ENCODE results near the gene TM6SF1.

TM6SF1 gene

DNA sequence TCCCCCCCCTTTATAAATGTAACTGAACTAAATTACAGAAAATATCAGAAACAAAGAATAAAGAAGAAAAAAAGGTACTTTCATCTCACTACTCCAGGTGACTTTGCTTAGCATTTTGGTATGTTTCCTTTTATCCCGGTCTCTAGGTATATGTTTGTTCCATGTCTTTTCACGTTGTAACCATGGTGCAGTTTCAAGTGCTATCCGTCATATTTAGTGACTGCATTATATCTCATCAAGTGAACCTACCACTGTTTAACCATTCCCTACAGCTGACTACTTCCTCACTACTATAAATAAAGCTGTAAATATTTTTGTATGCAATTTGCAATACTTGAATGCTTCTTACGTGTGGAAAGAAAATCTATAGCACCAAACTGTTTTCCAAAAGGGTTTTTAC, 42.6 kb upstream of the TM6SF1 start:
- no peaks in the 10 kb centered on the region for H3K36me3 ChIP-seq (ENCODE audit: control insufficient read depth, insufficient read depth, low read length)
- no CpG with 5 or more reads among the region's 4 CpGs for WGBS (ENCODE audit: extremely low coverage, insufficient coverage, low lambda C conversion rate)
- H2AK5ac ChIP-seq (ENCODE audit: low read length), result no peak overlapping the region
- no peak overlapping the region for H3K4me3 ChIP-seq (ENCODE audit: low read length)
- H3K56ac ChIP-seq (ENCODE audit: low read length), result no peak overlapping the region
- peaks cover 13% of the 10 kb centered on the region for H3K79me1 ChIP-seq (ENCODE audit: low read length)
- no peak overlapping the region for H4K8ac ChIP-seq (ENCODE audit: low read depth, low read length)
- no peaks in the 10 kb centered on the region for H3K27me3 ChIP-seq (ENCODE audit: insufficient read depth, low read length, poor library complexity)
- H3K23ac ChIP-seq (ENCODE audit: low read length), result no peak overlapping the region
- no peak overlapping the region for H2BK15ac ChIP-seq (replicated peaks; ENCODE audit: low read depth)
- no peak overlapping the region for H4K5ac ChIP-seq (ENCODE audit: low read length)
- no peak overlapping the region for H3K4ac ChIP-seq (ENCODE audit: low read depth, low read length)
- H3K79me2 ChIP-seq (ENCODE audit: control insufficient read depth, insufficient read depth, low read length), result peaks cover 51% of the 10 kb centered on the region
- H2BK5ac ChIP-seq (ENCODE audit: low read length), result no peak overlapping the region
- H3K4me1 ChIP-seq (ENCODE audit: control insufficient read depth, low read depth, low read length), result peaks cover 7% of the 10 kb centered on the region
- no peak overlapping the region for H3K18ac ChIP-seq (ENCODE audit: low read length)
- DNase-seq, result no peak
- H3K9ac ChIP-seq (ENCODE audit: low read length), result no peak overlapping the region
- H3K27ac ChIP-seq (ENCODE audit: low read depth, low read length), result no peak overlapping the region
- no peak overlapping the region for H3K4me2 ChIP-seq (ENCODE audit: low read length)
- H2BK120ac ChIP-seq (ENCODE audit: low read depth, low read length), result no peak overlapping the region

DNA sequence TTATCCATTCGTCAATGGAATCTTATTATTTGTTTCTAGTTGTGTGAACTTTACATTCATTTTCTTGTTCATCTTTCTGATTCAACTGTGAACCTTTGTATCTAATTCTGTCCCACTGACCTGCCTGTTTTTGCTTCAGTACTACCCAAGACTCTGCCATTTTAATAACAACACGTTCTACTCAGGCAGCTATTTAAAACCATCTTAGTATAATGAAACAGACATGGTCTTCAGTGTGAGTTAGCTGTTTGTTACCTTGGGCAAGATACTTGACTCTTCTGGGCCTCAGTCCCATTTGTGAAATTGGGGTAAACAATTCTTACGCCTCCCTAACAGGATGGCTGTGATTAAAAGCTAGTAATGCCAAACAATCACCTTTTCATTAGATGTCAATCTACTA, 42.0 kb upstream of the TM6SF1 start:
- H3K27ac ChIP-seq (ENCODE audit: low read depth, low read length), result no peak overlapping the region
- no CpG with 5 or more reads among the region's 3 CpGs for WGBS (ENCODE audit: extremely low coverage, insufficient coverage, low lambda C conversion rate)

DNA sequence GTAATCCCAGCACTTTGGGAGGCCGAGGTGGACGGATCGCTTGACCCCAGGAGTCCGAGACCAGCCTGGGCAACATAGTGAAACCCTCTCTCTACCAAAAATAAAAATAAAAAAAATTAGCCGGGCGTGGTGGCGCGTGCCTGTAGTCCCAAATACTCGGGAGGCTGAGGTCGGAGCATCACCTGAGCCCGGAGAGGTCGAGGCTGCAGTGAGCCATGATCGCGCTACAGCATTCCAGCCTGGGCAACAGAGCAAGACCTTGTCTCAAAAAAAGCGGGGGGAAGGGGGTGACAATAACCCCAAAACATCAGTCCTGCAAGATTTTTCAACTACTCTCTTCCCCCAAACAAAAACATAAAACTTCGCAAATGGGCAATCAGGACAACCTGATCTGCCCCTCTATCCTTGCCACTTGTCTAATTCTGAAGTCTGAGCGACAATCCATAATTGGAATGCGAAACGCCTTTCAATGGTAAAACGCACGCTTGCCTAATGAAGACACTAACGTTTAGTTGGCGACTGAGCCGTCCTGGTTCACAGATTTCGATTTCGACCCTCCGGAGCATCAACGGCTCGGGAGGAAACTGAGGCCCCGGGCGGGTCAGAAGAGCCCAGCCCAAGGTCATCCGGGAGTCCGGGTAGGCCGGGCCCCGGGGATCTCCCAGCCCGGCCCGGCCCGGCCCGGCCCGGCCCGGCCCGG, 41.3 kb upstream of the TM6SF1 start:
- Histone ChIP-seq H3K4me3 (ENCODE audit: low read length) (peak overlapping the region; percentile 97), H3K27ac (ENCODE audit: low read depth, low read length) (peak overlapping the region; percentile 64), H3K79me1 (ENCODE audit: low read length) (peaks cover 10% of the 10 kb centered on the region), H3K18ac (ENCODE audit: low read length) (peak overlapping the region; percentile 65), H4K8ac (ENCODE audit: low read depth, low read length) (no peak overlapping the region), H3K23ac (ENCODE audit: low read length) (no peak overlapping the region), H4K5ac (ENCODE audit: low read length) (no peak overlapping the region), H3K56ac (ENCODE audit: low read length) (peak overlapping the region; percentile 97), H3K4me2 (ENCODE audit: low read length) (peak overlapping the region; percentile 84), H3K4me1 (ENCODE audit: control insufficient read depth, low read depth, low read length) (peaks cover 7% of the 10 kb centered on the region), H2BK120ac (ENCODE audit: low read depth, low read length) (no peak overlapping the region), H2BK5ac (ENCODE audit: low read length) (no peak overlapping the region), H3K79me2 (ENCODE audit: control insufficient read depth, insufficient read depth, low read length) (peaks cover 47% of the 10 kb centered on the region), H3K9ac (ENCODE audit: low read length) (peak overlapping the region; percentile 96), H3K36me3 (ENCODE audit: control insufficient read depth, insufficient read depth, low read length) (no peaks in the 10 kb centered on the region), H2BK15ac (replicated peaks; ENCODE audit: low read depth) (no peak overlapping the region), H3K4ac (ENCODE audit: low read depth, low read length) (peak overlapping the region; percentile 98), H3K27me3 (ENCODE audit: insufficient read depth, low read length, poor library complexity) (no peaks in the 10 kb centered on the region), H2AK5ac (ENCODE audit: low read length) (no peak overlapping the region)
- no CpG with 5 or more reads among the region's 42 CpGs for WGBS (ENCODE audit: extremely low coverage, insufficient coverage, low lambda C conversion rate)
- DNase-seq, result no peak

More for the DNA sequence above, 42.0 kb upstream of the TM6SF1 start:
- H3K27me3 ChIP-seq (ENCODE audit: insufficient read depth, low read length, poor library complexity), result no peaks in the 10 kb centered on the region
- no peak overlapping the region for H2BK5ac ChIP-seq (ENCODE audit: low read length)
- peaks cover 13% of the 10 kb centered on the region for H3K79me1 ChIP-seq (ENCODE audit: low read length)
- H4K5ac ChIP-seq (ENCODE audit: low read length), result no peak overlapping the region
- no peaks in the 10 kb centered on the region for H3K36me3 ChIP-seq (ENCODE audit: control insufficient read depth, insufficient read depth, low read length)
- H3K4ac ChIP-seq (ENCODE audit: low read depth, low read length), result no peak overlapping the region
- peak overlapping the region; percentile 54 for H3K56ac ChIP-seq (ENCODE audit: low read length)
- H4K8ac ChIP-seq (ENCODE audit: low read depth, low read length), result no peak overlapping the region
- H3K79me2 ChIP-seq (ENCODE audit: control insufficient read depth, insufficient read depth, low read length), result peaks cover 51% of the 10 kb centered on the region
- no peak overlapping the region for H2BK120ac ChIP-seq (ENCODE audit: low read depth, low read length)
- H3K23ac ChIP-seq (ENCODE audit: low read length), result no peak overlapping the region
- no peak for DNase-seq
- H3K4me3 ChIP-seq (ENCODE audit: low read length), result peak overlapping the region; percentile 34
- H3K18ac ChIP-seq (ENCODE audit: low read length), result no peak overlapping the region
- H3K4me2 ChIP-seq (ENCODE audit: low read length), result peak overlapping the region; percentile 72
- no peak overlapping the region for H2BK15ac ChIP-seq (replicated peaks; ENCODE audit: low read depth)
- H2AK5ac ChIP-seq (ENCODE audit: low read length), result no peak overlapping the region
- H3K4me1 ChIP-seq (ENCODE audit: control insufficient read depth, low read depth, low read length), result peaks cover 7% of the 10 kb centered on the region
- peak overlapping the region; percentile 96 for H3K9ac ChIP-seq (ENCODE audit: low read length)

DNA sequence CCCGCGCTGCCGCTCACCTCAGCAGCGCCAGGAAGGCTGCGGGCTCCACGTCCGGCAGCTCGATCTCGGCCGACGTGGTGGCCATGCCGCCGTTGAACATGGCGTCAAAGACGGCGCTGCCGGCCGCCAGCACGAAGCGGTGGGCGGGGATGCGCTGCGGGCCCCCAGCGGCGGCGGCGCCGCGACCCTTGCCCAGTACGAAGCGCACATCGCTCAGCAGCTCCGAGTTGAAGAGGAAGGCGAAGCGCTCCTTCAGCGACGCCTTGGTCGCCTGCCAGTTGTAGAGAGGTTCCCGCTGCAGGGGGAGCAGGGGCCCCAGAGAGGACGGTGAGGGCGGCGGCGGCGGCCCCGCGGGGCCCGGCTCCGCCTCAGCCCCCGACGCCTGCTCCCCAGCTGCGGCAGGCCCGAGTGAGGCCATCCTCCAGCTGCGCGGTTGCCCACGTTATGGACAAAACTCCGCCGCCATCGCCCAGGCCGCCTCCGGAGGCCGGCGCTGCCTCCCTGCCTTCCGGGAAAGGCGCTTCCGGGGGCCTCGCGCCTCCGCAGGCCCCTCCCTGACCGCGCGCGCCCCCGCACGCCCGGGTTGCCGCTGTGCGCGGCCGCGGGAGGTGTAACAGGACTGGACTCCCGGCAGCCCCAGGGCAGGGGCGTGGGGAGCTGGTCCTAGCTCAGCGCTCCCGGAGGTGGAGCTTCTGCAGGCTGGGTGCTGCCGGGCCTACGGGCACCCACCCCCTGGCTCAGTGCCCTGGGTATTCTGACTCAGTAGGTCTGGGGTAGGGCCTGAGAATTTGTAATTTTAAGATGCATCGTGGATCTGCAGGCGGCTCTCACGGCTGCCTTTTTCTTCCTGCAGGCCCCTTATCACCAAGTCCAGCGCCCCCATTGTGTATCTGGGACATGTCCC, 40.5 kb upstream of the TM6SF1 start, which contains the start of gene BTBD1:
TSS of gene BTBD1 (minus strand) at position 519 of the 904 bp plus-strand sequence. CDS start at position 418, 101 bp downstream.
- no peak within 1 kb of the TSS for H4K5ac ChIP-seq (ENCODE audit: low read length)
- H2AK5ac ChIP-seq (ENCODE audit: low read length), result no peak within 1 kb of the TSS
- H3K18ac ChIP-seq (ENCODE audit: low read length), result peak within 1 kb of the TSS; percentile 65
- H3K23ac ChIP-seq (ENCODE audit: low read length), result peak within 1 kb of the TSS; percentile 81
- peak within 1 kb of the TSS; percentile 64 for H3K27ac ChIP-seq (ENCODE audit: low read depth, low read length)
- peak; percentile 95 for DNase-seq
- H3K4me1 ChIP-seq (ENCODE audit: control insufficient read depth, low read depth, low read length), result peaks cover 7% of the 10 kb centered on the region
- peaks cover 7% of the 10 kb centered on the region for H3K79me1 ChIP-seq (ENCODE audit: low read length)
- H3K4me3 ChIP-seq (ENCODE audit: low read length), result peak within 1 kb of the TSS; percentile 97
- H3K36me3 ChIP-seq (ENCODE audit: control insufficient read depth, insufficient read depth, low read length), result no peaks in the 10 kb centered on the region
- peak within 1 kb of the TSS; percentile 75 for H2BK5ac ChIP-seq (ENCODE audit: low read length)
- H3K4me2 ChIP-seq (ENCODE audit: low read length), result peak within 1 kb of the TSS; percentile 84
- no peak within 1 kb of the TSS for H4K8ac ChIP-seq (ENCODE audit: low read depth, low read length)
- peak within 1 kb of the TSS; percentile 98 for H3K4ac ChIP-seq (ENCODE audit: low read depth, low read length)
- H3K27me3 ChIP-seq (ENCODE audit: insufficient read depth, low read length, poor library complexity), result no peaks in the 10 kb centered on the region
- peaks cover 39% of the 10 kb centered on the region for H3K79me2 ChIP-seq (ENCODE audit: control insufficient read depth, insufficient read depth, low read length)
- H2BK15ac ChIP-seq (replicated peaks; ENCODE audit: low read depth), result no peak within 1 kb of the TSS
- H2BK120ac ChIP-seq (ENCODE audit: low read depth, low read length), result no peak within 1 kb of the TSS
- peak within 1 kb of the TSS; percentile 96 for H3K9ac ChIP-seq (ENCODE audit: low read length)
- no CpG with 5 or more reads among the region's 90 CpGs for WGBS (ENCODE audit: extremely low coverage, insufficient coverage, low lambda C conversion rate)
- peak within 1 kb of the TSS; percentile 97 for H3K56ac ChIP-seq (ENCODE audit: low read length)

DNA sequence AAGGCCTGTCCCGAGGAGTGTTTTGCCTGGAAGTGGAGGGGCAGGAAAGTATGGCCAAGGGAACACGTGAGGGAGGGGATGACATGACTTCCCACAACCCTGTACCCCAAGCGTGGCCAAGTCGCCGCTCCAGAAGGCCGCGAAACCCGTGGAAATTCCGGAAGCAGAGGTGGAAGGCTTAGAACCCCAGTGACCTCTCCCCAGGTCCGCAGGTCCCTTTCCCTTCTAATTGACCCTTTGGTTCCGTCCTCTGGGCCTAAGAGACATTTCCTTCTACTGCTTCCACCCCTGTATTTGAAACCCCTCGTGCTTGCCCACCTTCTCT, 39.8 kb upstream of the TM6SF1 start:
- H3K27ac ChIP-seq (ENCODE audit: low read depth, low read length), result peak overlapping the region; percentile 64
- peaks cover 6% of the 10 kb centered on the region for H3K79me1 ChIP-seq (ENCODE audit: low read length)
- no peak overlapping the region for H4K5ac ChIP-seq (ENCODE audit: low read length)
- no peak overlapping the region for H2BK15ac ChIP-seq (replicated peaks; ENCODE audit: low read depth)
- peaks cover 7% of the 10 kb centered on the region for H3K4me1 ChIP-seq (ENCODE audit: control insufficient read depth, low read depth, low read length)
- H3K79me2 ChIP-seq (ENCODE audit: control insufficient read depth, insufficient read depth, low read length), result peaks cover 34% of the 10 kb centered on the region
- peak overlapping the region; percentile 41 for H3K4ac ChIP-seq (ENCODE audit: low read depth, low read length)
- H3K4me2 ChIP-seq (ENCODE audit: low read length), result peak overlapping the region; percentile 15
- no peaks in the 10 kb centered on the region for H3K36me3 ChIP-seq (ENCODE audit: control insufficient read depth, insufficient read depth, low read length)
- peak overlapping the region; percentile 90 for H3K56ac ChIP-seq (ENCODE audit: low read length)
- peak overlapping the region; percentile 5 for H3K4me3 ChIP-seq (ENCODE audit: low read length)
- no peak overlapping the region for H2BK120ac ChIP-seq (ENCODE audit: low read depth, low read length)
- DNase-seq, result no peak
- H3K27me3 ChIP-seq (ENCODE audit: insufficient read depth, low read length, poor library complexity), result no peaks in the 10 kb centered on the region
- peak overlapping the region; percentile 52 for H3K23ac ChIP-seq (ENCODE audit: low read length)
- no peak overlapping the region for H2AK5ac ChIP-seq (ENCODE audit: low read length)
- H3K9ac ChIP-seq (ENCODE audit: low read length), result peak overlapping the region; percentile 65
- H4K8ac ChIP-seq (ENCODE audit: low read depth, low read length), result no peak overlapping the region
- H3K18ac ChIP-seq (ENCODE audit: low read length), result peak overlapping the region; percentile 34
- H2BK5ac ChIP-seq (ENCODE audit: low read length), result peak overlapping the region; percentile 74
- WGBS (ENCODE audit: extremely low coverage, insufficient coverage, low lambda C conversion rate), result no CpG with 5 or more reads among the region's 12 CpGs

Measured in mesendoderm (in vitro differentiated cells).